Fibroblast of the aortic adventitia (primary cell): ENCODE results near the gene ZCCHC7. TPM values are rescaled to one million over a fixed set of nuclear protein-coding genes. Genes with fewer than 3 reads are reported as not detected.

ENCODE experiments used
- DNase-seq: peaks from one replicate; pipeline ENCODE4 v3.0.0-alpha.2; 2010; ENCODE audit warnings: low read depth
- H3K4me3 ChIP-seq: 2 replicates; pipeline ENCODE4 v1.5.1; 2011; ENCODE audit warnings: low read depth, mild to moderate bottlenecking, control low read depth, low read length, moderate library complexity
- total RNA-seq: library from RNA; depleted of rRNA; stranded (reverse); fragments of >200 nt; gene quantifications from 2 replicates; pipeline ENCODE4 v1.2.3, GENCODE V29; 2012; ENCODE audit warnings: low replicate concordance
- TF ChIP-seq, protein P1 (sequence below): IDR thresholded peaks from 2 replicates; pipeline ENCODE4 v1.5.1; 2011; ENCODE audit warnings: mild to moderate bottlenecking, low read length, control low read depth, inconsistent platforms; ENCODE audit not compliant: insufficient read depth

The ZCCHC7 gene
- total RNA-seq, 1 donor = 31.8 TPM

DNA sequence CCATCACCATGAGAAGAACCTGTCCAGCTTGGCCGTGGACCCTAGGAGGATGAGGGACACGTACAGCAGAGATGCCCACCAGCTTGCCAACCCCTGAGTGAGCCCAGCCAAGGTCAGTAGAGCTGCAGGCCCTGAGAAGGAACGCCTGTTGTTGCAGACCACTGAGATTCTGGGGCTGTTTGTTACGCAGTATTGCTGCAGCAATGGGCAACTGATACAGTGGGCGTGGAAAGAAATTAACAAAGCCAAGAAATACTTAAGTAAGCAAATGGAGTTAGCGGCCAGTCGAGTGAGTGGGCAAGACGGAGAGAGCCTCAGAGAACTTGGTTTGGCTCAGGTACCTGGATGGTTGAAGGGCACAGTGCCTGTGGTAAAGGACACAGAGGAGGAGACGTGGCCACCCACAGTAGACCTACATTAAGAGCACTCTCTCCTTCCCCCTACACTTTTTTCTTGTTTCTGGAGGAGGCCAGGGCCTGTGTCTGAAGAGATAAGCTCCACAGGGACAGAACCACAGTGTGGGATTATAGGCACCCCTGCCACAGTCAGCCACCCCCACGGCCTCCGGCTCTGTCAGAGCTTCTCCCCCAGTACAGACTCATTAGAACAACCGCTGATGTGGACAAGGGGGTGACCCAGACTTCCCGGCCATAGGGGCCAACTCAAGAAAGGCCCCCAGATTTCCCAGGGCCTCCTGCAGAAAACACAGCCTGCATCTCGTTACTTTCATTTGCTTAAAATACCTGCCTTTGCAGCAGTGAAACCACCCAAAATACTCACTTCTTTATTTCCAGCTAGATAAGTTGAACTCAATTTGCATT, 262.0 kb downstream of the ZCCHC7 start:
- DNase-seq = no peak
- TF ChIP-seq, protein P1, sequence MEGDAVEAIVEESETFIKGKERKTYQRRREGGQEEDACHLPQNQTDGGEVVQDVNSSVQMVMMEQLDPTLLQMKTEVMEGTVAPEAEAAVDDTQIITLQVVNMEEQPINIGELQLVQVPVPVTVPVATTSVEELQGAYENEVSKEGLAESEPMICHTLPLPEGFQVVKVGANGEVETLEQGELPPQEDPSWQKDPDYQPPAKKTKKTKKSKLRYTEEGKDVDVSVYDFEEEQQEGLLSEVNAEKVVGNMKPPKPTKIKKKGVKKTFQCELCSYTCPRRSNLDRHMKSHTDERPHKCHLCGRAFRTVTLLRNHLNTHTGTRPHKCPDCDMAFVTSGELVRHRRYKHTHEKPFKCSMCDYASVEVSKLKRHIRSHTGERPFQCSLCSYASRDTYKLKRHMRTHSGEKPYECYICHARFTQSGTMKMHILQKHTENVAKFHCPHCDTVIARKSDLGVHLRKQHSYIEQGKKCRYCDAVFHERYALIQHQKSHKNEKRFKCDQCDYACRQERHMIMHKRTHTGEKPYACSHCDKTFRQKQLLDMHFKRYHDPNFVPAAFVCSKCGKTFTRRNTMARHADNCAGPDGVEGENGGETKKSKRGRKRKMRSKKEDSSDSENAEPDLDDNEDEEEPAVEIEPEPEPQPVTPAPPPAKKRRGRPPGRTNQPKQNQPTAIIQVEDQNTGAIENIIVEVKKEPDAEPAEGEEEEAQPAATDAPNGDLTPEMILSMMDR = no peak
- H3K4me3 ChIP-seq = no peak overlapping the region

DNA sequence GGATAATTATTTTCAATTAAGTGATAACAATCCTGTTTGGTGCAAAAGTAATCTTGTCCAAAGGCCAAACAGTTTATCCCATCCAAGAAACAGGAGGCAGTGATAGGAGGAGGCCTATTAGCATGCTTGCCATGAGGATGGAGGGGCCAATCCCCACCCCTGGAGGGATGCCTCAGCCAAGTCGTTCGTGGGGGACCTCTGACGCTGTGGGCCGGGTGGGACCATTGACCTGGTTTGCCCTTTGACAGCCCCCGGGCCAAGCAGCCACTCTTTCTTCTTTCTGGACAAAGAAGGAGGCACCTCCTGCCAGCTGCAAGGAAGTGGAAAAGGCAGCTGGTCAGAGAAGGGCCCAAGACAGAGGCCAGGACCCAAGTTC, 262.6 kb downstream of the ZCCHC7 start:
- no peak for DNase-seq
- TF ChIP-seq, protein P1 = no peak
- no peak overlapping the region for H3K4me3 ChIP-seq

DNA sequence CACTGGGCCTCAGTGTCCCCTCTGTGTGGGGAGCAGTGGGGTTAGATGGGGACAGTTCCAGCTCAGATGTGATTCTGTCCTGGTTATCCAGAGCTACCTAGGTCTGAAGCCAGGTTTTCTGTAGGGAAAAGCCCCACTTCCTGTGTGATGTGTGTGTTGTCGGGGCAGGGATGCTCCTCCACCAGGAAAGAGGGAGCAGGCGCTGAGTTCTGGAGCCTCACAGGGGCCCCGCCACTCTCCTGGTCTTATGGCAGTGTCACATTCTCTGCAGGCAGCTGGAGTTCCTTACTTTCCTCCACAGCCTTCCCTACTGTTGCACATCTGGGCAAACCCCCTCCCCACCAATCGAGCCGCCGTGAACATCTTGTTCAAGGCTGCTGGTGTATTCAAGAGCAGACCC, 263.0 kb downstream of the ZCCHC7 start:
- DNase-seq = no peak
- TF ChIP-seq, protein P1 = no peak
- H3K4me3 ChIP-seq = no peak overlapping the region

DNA sequence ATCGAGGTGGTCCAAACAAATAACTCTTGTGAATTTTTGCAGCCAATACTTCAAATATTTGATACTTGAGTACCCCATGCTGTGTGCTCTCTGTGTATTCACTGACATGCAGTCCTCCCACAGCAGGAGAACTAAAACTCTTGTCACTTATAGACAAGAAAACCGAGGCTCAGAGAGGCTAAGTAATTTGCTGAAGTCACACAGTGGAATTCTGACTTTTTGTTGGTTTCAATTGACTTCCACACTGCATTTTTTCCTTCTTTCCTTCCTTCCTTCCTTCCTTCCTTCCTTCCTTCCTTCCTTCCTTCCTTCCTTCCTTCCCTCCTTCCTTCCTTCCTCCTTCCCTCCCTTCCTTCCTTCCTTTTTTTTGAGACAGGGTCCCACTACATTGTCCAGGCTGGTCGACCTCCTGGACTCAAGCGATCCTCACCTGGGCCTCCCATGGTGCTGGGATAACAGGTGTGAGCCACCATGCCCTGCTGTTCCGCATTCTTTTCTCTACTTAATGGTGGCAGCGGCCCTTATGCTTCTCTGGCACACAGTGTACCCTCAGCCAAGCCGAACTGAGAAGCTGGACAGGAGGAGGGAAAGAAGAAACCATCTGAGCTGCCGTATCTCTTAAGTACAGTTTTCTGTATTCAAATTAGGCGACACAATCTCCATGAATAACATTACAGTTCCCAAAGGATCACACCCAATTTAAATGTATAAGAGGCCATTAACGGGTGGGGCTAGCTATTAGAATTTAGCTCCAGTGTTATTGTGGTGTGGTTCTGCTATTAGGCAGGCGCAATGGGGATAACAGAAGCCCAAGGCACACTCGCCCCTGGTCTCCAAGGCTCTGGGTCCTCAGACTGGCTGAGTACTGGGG, 263.7 kb downstream of the ZCCHC7 start:
- no peak overlapping the region for H3K4me3 ChIP-seq
- no peak for DNase-seq
- TF ChIP-seq, protein P1 = no peak

DNA sequence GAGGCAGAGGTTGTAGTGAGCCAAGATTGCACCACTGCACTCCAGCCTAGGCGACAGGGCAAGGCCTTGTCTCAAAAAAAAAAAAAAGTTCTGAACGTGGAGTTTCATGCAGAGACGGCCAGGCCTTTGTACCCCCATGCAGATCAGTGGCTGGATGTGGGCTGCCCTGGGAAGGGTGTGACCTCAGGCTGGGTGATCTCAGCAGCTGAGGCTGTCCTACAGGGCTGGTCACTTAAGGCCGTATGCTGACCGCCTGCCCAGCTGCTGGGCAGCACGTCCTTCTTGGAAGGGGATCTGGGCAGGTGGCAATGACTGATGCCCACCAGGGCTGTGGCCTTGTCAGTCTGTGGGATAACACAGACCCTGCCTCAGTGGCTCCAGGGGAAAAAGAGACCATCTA, 264.9 kb downstream of the ZCCHC7 start:
- TF ChIP-seq, protein P1 = no peak

DNA sequence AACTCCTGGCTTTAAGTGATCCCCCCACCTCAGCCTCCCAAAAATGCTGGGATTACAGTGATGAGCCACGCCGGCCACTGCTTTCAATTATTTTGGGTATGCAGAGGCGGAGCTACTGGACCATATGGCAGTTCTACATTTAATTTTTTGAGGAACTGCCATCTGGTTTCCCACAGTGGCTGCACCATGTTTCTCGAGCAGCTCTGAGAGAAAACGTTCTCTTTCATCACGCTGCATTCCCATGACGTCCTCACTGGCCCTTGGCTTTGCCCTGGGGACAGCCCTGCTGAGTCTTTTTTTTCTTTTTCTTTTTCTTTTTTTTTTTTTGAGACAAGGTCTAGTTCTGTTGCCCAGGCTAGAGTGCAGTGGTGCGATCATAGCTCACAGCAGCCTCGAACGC, 266.6 kb downstream of the ZCCHC7 start:
- TF ChIP-seq, protein P1 = no peak
- no peak for DNase-seq
- H3K4me3 ChIP-seq = no peak overlapping the region

More for the DNA sequence above, 264.9 kb downstream of the ZCCHC7 start:
- no peak for DNase-seq
- H3K4me3 ChIP-seq = no peak overlapping the region
